ENCODE data around the gene TTLL13.

TTLL13 gene

DNA sequence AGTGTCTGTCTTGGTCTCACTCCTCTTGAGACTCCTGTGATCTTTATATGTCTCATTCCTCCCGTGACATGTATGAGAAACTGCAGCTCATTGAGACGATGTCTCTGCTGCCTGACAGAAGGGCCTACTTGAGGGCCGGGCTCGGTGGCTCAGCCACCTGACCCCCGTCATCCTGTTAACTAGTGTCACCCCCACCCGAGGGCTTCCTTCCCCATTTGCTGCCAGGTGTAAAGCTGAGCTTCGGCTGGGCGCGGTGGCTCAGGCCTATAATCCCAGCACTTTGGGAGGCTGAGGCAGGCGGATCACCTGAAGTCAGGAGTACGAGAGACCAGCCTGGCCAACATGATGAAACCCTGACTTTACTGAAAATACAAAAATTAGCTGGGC is 35.5 kb upstream of the TTLL13 start:
- in situ Hi-C loops (cut with MboI; ENCODE audit: low sequenced_read_pairs, unreplicated experiment): no loop called here
- TF ChIP-seq CTCF (IDR thresholded peaks at IDR 0.05; ENCODE audit: borderline replicate concordance, control extremely low read depth, extremely low read depth, insufficient read depth, missing control alignments): no peak

DNA sequence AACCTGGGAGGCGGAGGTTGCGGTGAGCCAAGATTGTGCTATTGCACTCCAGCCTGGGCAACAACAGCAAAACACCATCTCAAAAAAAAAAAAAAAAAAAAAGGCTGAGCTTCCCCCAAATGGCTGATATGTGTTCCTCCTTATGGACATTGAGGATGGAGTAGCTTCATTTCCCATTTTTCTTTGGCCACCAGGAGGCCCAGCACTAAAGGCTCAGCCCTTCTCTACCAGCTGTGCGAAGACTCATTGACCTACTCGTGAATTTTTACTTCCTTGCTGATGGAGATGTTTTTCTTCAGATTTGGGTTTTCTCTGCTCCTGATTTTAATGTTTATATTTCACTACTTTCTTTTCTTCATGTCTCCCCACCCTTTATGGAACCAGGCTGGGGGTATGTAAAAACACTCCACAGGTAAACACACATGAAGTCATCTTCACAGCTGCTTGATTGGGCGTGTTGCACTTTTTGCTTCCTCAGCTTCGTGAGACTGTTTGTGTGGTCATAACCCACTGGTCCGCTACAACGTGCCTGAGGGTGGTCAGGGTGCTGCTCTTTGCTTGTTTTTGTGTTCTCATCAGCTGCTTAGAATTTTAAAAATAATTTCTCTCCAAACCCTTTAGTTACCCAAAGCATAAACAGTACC is 34.7 kb upstream of the TTLL13 start:
- DNase-seq (ENCODE audit: low spot score): no peak
- no peak for TF ChIP-seq CTCF (IDR thresholded peaks at IDR 0.05; ENCODE audit: borderline replicate concordance, control extremely low read depth, extremely low read depth, insufficient read depth, missing control alignments)
- in situ Hi-C loops (cut with MboI; ENCODE audit: low sequenced_read_pairs, unreplicated experiment): loop anchor here (5.0 kb wide), 1 partner anchor 62 kb away; no protein-coding TSS in a partner anchor

More for the DNA sequence above, 35.5 kb upstream of the TTLL13 start:
- DNase-seq (ENCODE audit: low spot score): no peak

DNA sequence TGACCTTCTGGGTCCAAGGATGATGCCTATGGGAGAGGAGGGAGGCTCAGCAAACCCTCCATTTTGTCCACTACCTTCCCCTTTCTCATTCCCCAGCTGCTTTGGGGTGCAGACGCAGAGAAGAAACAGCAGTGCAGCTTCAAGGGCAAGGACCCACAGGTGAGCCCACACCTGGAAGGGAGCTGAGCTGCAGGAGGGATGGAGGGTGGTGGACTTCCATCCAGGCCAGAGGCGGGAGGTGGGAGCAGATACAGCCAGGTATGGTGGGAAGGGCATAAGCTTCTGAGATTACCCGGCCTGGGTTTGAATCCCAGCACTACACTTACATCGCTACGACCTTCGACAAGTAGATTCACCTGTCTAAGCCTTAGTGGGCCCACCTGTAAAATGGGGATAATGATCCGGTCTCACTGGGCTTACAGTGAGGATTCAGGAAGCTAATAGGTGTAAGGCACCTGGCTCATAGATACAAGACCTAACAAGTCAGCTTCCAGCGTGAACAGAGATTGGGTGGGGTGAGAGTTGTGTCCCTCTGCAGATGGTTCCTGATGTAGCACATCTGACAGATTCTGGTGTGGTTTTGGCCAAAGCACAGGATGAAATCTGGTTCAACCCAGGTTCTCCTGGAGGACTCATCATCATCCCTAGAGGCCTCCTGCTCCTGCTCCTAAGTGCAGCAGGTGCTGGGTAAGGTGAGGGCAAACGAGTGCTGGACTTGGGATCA is 31.5 kb upstream of the TTLL13 start:
- DNase-seq (ENCODE audit: low spot score): no peak
- in situ Hi-C loops (cut with MboI; ENCODE audit: low sequenced_read_pairs, unreplicated experiment): loop anchor here (5.0 kb wide), 1 partner anchor 66 kb away; no protein-coding TSS in a partner anchor
- no peak for TF ChIP-seq CTCF (IDR thresholded peaks at IDR 0.05; ENCODE audit: borderline replicate concordance, control extremely low read depth, extremely low read depth, insufficient read depth, missing control alignments)

- in situ Hi-C loops (cut with MboI; ENCODE audit: low sequenced_read_pairs, unreplicated experiment): loop anchor here (5.0 kb wide), 1 partner anchor 67 kb away; no protein-coding TSS in a partner anchor
- DNase-seq (ENCODE audit: low spot score): peak; percentile 78
- TF ChIP-seq CTCF (IDR thresholded peaks at IDR 0.05; ENCODE audit: borderline replicate concordance, control extremely low read depth, extremely low read depth, insufficient read depth, missing control alignments): peak; percentile 65
These were observed 29.8 kb upstream of the TTLL13 start for GRCh38 chr15:90219421-90220141.

- in situ Hi-C loops (cut with MboI; ENCODE audit: low sequenced_read_pairs, unreplicated experiment): no loop called here
- peak; percentile 82 for DNase-seq (ENCODE audit: low spot score)
- TF ChIP-seq CTCF (IDR thresholded peaks at IDR 0.05; ENCODE audit: borderline replicate concordance, control extremely low read depth, extremely low read depth, insufficient read depth, missing control alignments): peak; percentile 74
These were observed 28.0 kb upstream of the TTLL13 start for GRCh38 chr15:90221246-90221900.

GRCh38 chr15:90222547-90222946 is 26.8 kb upstream of the TTLL13 start:
- in situ Hi-C loops (cut with MboI; ENCODE audit: low sequenced_read_pairs, unreplicated experiment): no loop called here
- DNase-seq (ENCODE audit: low spot score): no peak
- no peak for TF ChIP-seq CTCF (IDR thresholded peaks at IDR 0.05; ENCODE audit: borderline replicate concordance, control extremely low read depth, extremely low read depth, insufficient read depth, missing control alignments)

All from GM13976 (cell line).